Activated CD8-positive, alpha-beta memory T cell treated with anti-CD3 and anti-CD28 coated beads, Interleukin-2, amount 50 U/mL, for 1 hour (primary cell): Measurements from ENCODE around the gene SF3A1.

Experiments
- DNase-seq: peaks from one replicate; pipeline ENCODE4 v3.0.0-alpha.2; 2020; ENCODE audit errors: extremely low read depth

The SF3A1 gene

GRCh38 chr22:30324014-30324730, 32.5 kb downstream of the SF3A1 start:
- no peak for DNase-seq

DNA sequence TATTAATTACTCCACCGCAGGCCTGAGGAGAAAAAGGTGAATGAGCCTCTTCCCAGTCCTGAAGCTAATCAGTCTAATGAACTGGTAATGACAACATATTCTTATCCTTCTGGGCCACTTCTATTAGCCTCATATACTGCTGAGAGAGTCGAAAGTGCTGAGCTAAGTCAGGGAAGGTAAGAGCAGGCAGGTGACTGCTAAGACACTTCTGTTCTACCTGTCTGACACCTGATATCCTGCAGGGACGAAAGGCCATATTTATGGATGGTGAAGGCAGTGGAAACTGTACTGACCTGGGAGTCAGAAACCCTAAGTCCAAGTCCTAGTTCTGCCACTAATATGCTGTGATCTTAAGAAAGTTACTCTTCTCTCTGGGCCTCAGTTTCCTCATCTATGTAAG, 33.4 kb downstream of the SF3A1 start:
- no peak for DNase-seq

- DNase-seq, result no peak
Observed at GRCh38 chr22:30321461-30321860, 35.2 kb downstream of the SF3A1 start.

DNA sequence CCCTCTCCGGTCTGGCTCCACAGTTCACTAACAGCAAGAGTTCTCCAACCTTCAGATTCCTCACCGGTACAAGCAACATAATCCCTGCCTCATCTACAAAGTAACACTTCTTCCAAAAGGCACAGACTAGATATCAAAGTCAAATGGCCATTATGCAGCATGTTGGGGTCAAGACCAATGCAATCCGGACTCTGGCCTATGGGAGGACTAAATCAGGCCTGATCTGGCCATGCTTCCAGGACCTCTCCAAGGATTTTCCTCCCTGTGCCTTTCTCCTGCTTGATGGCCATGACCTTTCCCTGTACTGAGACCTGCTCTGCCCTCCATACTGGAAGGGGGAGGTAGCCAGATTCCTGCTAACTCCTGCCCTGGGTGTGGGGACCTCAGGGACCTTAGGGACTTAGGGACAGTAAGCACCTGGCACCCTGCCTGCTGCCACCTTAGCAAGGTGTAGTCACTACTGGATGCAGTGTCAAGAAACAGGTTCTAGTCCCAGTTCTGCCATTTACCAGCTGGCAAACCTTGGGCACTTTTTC, 36.6 kb downstream of the SF3A1 start:
- no peak for DNase-seq

- DNase-seq, result no peak
Observed at GRCh38 chr22:30318799-30319419, 37.8 kb downstream of the SF3A1 start.

DNA sequence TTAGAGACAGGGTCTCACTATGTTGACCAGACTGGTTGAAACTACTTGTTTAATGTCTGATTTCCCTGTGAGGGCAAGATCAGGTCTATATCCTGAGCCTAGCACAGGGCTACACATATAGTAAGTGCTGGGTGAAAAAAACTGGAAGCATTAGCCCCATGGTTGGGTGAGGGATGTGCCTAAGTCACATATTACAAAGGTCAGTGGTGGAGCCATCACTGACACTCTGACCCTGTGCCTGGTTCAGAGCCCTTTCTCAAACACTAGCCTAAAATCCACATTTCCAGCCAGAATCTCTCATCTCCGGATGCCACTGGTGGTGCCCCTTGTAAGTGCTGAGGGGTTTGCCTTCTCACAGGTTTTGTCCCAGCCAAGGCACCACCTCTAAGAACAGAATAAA, 38.9 kb downstream of the SF3A1 start:
- DNase-seq, result no peak

- no peak for DNase-seq
Observed at GRCh38 chr22:30315962-30316576, 40.6 kb downstream of the SF3A1 start.

DNA sequence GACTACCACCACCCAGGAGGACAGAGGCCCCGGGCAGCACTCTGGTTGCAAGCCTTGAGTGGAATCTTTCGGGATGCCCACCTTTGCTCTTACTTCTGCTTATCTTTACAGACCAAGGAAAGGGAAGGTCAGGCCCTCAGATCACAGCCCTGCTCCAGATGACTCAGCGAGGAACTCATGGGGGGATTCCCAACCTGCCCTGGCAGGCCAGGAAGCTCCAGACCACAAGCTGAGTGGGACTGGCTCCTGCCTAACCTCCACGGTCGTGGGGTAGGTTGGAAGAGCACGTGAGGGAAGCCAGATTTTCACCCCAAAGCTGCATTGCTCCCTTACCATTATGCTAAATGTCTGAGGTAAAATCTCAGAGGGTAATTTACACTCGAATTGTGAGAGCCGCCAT, 41.8 kb downstream of the SF3A1 start:
- no peak for DNase-seq

- DNase-seq, result no peak
Observed at GRCh38 chr22:30313527-30314363, 42.9 kb downstream of the SF3A1 start.

DNA sequence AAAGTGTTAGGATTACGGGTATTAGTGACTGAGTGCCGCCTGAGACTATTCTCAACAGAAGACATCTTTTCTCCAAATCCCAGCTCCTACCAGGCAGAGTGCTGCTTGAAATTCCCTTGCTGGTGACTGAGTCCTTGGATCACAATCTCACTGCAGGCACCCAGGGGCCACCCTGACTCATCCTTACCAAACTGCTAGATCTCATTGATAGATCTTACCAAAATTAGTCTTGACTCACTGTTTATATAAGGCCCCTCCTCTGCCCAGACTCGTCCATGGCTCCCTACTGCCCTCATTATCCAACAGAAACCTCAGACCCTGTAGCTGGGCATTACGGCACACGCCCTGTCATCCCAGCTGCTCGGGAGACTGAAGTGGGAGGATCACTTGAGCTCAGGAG, 44.6 kb downstream of the SF3A1 start:
- no peak for DNase-seq

GRCh38 chr22:30310881-30311771, 45.6 kb downstream of the SF3A1 start:
- DNase-seq, result no peak

- no peak for DNase-seq
Observed at GRCh38 chr22:30309951-30310741, 46.5 kb downstream of the SF3A1 start.

- no peak for DNase-seq
Observed at GRCh38 chr22:30308518-30309230, 48.0 kb downstream of the SF3A1 start.

DNA sequence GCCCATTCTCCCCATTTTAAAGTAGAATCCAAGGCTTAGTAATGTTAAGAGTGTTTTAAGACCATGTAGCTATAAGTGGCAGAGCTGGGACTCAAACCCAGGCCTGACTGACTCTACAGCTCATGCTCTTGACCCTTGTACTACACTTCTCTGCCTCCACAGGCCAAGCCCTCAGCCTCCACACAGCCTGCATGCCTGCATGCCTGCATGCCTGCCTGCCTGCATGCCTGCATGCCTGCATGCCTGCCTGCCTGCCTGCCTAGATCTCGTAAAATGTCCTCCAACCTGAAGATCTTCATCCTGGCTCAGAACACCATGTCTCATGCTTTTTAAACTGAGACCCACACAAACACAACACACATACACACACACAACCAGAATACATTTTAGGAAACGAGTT, 48.6 kb downstream of the SF3A1 start:
- no peak for DNase-seq

GRCh38 chr22:30307041-30307574, 49.6 kb downstream of the SF3A1 start:
- no peak for DNase-seq

GRCh38 chr22:30306627-30307011, 50.1 kb downstream of the SF3A1 start:
- no peak for DNase-seq

- DNase-seq, result no peak
Observed at GRCh38 chr22:30305906-30306626, 50.6 kb downstream of the SF3A1 start.

DNA sequence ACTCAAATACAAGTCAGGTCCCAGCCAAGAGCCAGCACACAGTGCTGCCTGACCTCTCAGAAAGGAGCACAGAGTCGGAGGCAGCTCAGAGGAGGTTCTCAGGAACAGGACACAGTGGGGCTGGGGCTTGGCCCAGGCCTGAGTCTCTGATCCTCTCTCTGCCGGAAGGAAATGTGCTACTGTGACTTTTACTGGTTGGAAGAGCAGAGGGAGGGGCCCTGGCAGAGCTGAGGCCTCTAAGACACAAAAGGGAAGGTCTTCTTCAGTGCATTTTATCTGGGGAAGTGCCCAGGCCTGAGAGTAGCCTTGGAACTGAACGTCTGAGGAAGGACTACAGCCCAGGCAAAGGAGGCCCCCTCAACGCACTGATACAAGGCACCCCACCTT, 51.2 kb downstream of the SF3A1 start:
- DNase-seq, result no peak
